HG02970 (cell line): ENCODE measurements around the gene UBE2QL1.

Source experiments
- ATAC-seq: cut with Tn5 transposase; IDR thresholded peaks from one replicate; pipeline ENCODE4 v1.9.1; 2021; ENCODE audit warnings: mild to moderate bottlenecking, moderate library complexity, moderate number of reproducible peaks; ENCODE audit not compliant: unreplicated experiment, low FRiP score

The UBE2QL1 gene

GRCh38 chr5:6448622-6449464 is at the start of gene UBE2QL1:
TSS of gene UBE2QL1 (plus strand) at chr5:6448859. CDS start at chr5:6448894, 35 bp downstream.
- ATAC-seq = no peak

- no peak for ATAC-seq
Measured at GRCh38 chr5:6399980-6400910, 48.4 kb upstream of the UBE2QL1 start.

- no peak for ATAC-seq
Measured at GRCh38 chr5:6401410-6401809, 47.2 kb upstream of the UBE2QL1 start.

- ATAC-seq = no peak
Measured at GRCh38 chr5:6402939-6403338, 45.7 kb upstream of the UBE2QL1 start.

- no peak for ATAC-seq
Measured at GRCh38 chr5:6403416-6403815, 45.2 kb upstream of the UBE2QL1 start.

GRCh38 chr5:6404129-6404528 is 44.5 kb upstream of the UBE2QL1 start:
- no peak for ATAC-seq

GRCh38 chr5:6405591-6405990 is 43.1 kb upstream of the UBE2QL1 start:
- ATAC-seq = no peak

- no peak for ATAC-seq
Measured at GRCh38 chr5:6407558-6408259, 41.0 kb upstream of the UBE2QL1 start.

GRCh38 chr5:6408260-6408596 is 40.4 kb upstream of the UBE2QL1 start:
- ATAC-seq = no peak

GRCh38 chr5:6408627-6409446 is 39.8 kb upstream of the UBE2QL1 start:
- ATAC-seq = no peak

- ATAC-seq = no peak
Measured at GRCh38 chr5:6410421-6410820, 38.2 kb upstream of the UBE2QL1 start.

- ATAC-seq = no peak
Measured at GRCh38 chr5:6411141-6411540, 37.5 kb upstream of the UBE2QL1 start.

GRCh38 chr5:6412811-6413210 is 35.8 kb upstream of the UBE2QL1 start:
- ATAC-seq = no peak

GRCh38 chr5:6417657-6418056 is 31.0 kb upstream of the UBE2QL1 start:
- ATAC-seq = no peak

GRCh38 chr5:6418679-6419276 is 29.9 kb upstream of the UBE2QL1 start:
- no peak for ATAC-seq

- ATAC-seq = no peak
Measured at GRCh38 chr5:6419340-6419852, 29.3 kb upstream of the UBE2QL1 start.

- ATAC-seq = no peak
Measured at GRCh38 chr5:6423327-6424109, 25.1 kb upstream of the UBE2QL1 start.

GRCh38 chr5:6424110-6424659 is 24.5 kb upstream of the UBE2QL1 start:
- ATAC-seq = no peak
